HG03103 (cell line): ENCODE data around the gene ZNF701.

Source experiments
- ATAC-seq: cut with Tn5 transposase; IDR thresholded peaks from one replicate; pipeline ENCODE4 v1.9.1; 2021; ENCODE audit warnings: low read depth; ENCODE audit not compliant: unreplicated experiment

ZNF701 gene

DNA sequence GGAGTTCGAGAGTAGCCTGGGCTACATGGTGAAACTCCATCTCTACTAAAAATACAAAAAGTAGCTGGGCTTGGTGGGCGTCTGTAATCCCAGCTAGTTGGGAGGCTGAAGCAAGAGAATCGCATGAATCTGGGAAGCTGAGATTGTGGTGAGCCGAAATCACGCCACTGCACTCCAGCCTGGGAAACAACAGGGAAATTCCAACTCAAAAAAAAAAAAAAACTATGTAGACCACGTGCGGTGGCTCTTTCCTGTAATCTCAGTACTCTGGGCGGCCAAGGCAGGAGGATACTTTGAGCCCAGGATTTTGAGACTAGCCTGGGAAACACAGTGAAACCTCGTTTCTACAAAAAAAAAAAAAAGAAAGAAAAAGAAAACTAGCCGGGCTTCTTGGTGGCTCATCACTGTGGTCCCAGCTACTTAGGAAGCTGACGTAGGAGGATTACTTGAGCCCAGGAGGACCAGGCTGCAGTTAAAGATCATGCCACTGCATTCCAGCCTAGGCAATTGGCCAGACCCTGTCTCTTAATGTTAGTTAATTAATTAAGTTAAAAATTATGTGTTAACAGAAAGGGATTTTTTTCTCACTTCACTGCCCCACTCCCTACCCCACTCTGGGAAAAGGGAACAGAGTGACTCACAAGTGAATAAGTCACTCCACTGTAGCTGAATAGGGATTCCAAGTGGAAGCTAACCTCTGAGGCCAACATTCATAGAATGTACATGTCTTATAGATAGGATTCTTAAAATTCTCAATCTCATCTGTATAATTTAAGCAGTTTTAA lies 65.9 kb downstream of the ZNF701 start:
- ATAC-seq, result no peak
